K562 (cell line): Measurements from ENCODE around the gene ANAPC16. TPM values are rescaled to one million over a fixed set of nuclear protein-coding genes. Genes with fewer than 3 reads are reported as not detected.

Source experiments
- CCNT2 ChIP-seq: IDR thresholded peaks from 2 replicates; pipeline ENCODE4 v1.6.1; 2011; ENCODE audit warnings: borderline replicate concordance, low read depth, mild to moderate bottlenecking, moderate library complexity, mixed read lengths, low read length; ENCODE audit not compliant: insufficient read length; ENCODE audit errors: extremely low read depth
- DPF2 ChIP-seq: fragments of 450-650 bp; IDR thresholded peaks from 2 replicates; pipeline ENCODE4 v1.6.1; 2016
- EZH2 ChIP-seq: IDR thresholded peaks from 2 replicates; pipeline ENCODE4 v1.6.1; 2012; ENCODE audit warnings: low read depth, mild to moderate bottlenecking, inconsistent platforms, low read length, borderline replicate concordance
- FOXK2 ChIP-seq, 2 experiments: fragments of 450-650 bp; IDR thresholded peaks in 1 of 2; conservative IDR thresholded peaks in 1 of 2; 2 replicates each; pipeline ENCODE4 v1.6.1; 2016; ENCODE audit warnings: low read depth in 2 of 2, mild to moderate bottlenecking in 1 of 2
- GTF2A2 ChIP-seq: IDR thresholded peaks from 2 replicates; pipeline ENCODE4 v1.6.1; 2016; ENCODE audit warnings: mild to moderate bottlenecking, missing genetic modification characterization, missing compliant biosample characterization
- GTF2F1 ChIP-seq: IDR thresholded peaks from 2 replicates; pipeline ENCODE4 v1.6.1; 2011; ENCODE audit warnings: low read depth, low read length, improper control_type of control experiment
- IRF2 ChIP-seq: sonication (generic); formaldehyde crosslinking; IDR thresholded peaks from 2 replicates; pipeline ENCODE4 v1.8.1; 2022; ENCODE audit warnings: mild to moderate bottlenecking, missing genetic modification reagents
- NCOA1 ChIP-seq: fragments of 450-650 bp; IDR thresholded peaks from 2 replicates; pipeline ENCODE4 v1.6.1; 2016; ENCODE audit warnings: low read depth
- SRSF7 ChIP-seq: fragments of 200-400 bp; formaldehyde crosslinking; optimal IDR thresholded peaks from 2 replicates; pipeline ENCODE3; 2017; ENCODE audit warnings: mild to moderate bottlenecking, low read depth, low read length
- ZKSCAN1 ChIP-seq: fragments of 150-350 bp; IDR thresholded peaks from 2 replicates; pipeline ENCODE4 v1.6.1; 2016; ENCODE audit warnings: low read depth, low read length
- ZNF717 ChIP-seq: fragments of 250-450 bp; sonication (Bioruptor Pico); IDR thresholded peaks from 2 replicates; pipeline ENCODE4 v1.5.0; 2021
- polyA plus RNA-seq, 8 experiments: library from polyadenylated mRNA; depleted of rRNA in 4 of 8; stranded (reverse) in 5 of 8; unstranded in 3 of 8; fragments of >200 nt; fragmentation: Nextera tagmentation in 2 of 8; fragmentation: Illumina TruSeq in 1 of 8; extraction: Ambion mirVana in 2 of 8; extraction: Trizol in 1 of 8; gene quantifications; 2 replicates each; pipeline versions ENCODE4 v1.2.1 to v1.2.3, GENCODE V29; 2011 to 2014; ENCODE audit warnings: inconsistent platforms in 1 of 8, missing spikeins in 1 of 8
- total RNA-seq, 7 experiments: library from RNA; depleted of rRNA in 6 of 7; stranded (reverse); fragments of >200 nt in 6 of 7; fragmentation: Illumina TruSeq in 2 of 7; extraction: Trizol in 2 of 7; gene quantifications; 2 replicates each; pipeline versions ENCODE4 v1.2.1 to v1.2.3, GENCODE V29; 2011 to 2021; ENCODE audit warnings: low replicate concordance in 1 of 7
- TF ChIP-seq, protein P1 (sequence below): IDR thresholded peaks from 3 replicates; pipeline ENCODE4 v1.6.1; 2011; ENCODE audit warnings: borderline replicate concordance, mild to moderate bottlenecking, moderate library complexity; ENCODE audit not compliant: insufficient read length; ENCODE audit errors: extremely low read depth
- TF ChIP-seq, protein P2 (sequence below): fragments of 250-450 bp; sonication (Bioruptor Pico); IDR thresholded peaks from 2 replicates; pipeline ENCODE4 v1.4.0; 2020; ENCODE audit warnings: mild to moderate bottlenecking, moderate library complexity
- TF ChIP-seq, protein P3 (sequence below): fragments of 250-450 bp; sonication (Bioruptor Pico); IDR thresholded peaks from 2 replicates; pipeline ENCODE4 v1.4.0; 2020; ENCODE audit warnings: mild to moderate bottlenecking, moderate library complexity
- TF ChIP-seq, protein P4 (sequence below), 2 experiments: IDR thresholded peaks; 2 replicates each; pipeline ENCODE4 v1.6.1; 2012; ENCODE audit warnings: improper control_type of control experiment in 2 of 2, low read depth in 2 of 2, low read length in 2 of 2, borderline replicate concordance in 1 of 2

ANAPC16 gene
- total and polyA plus RNA-seq, 9 of the 15 experiments (the other 6 are each of a cell fraction or from before 2014, with no cell fraction given), result 42.6 to 208 (median 108) TPM

DNA sequence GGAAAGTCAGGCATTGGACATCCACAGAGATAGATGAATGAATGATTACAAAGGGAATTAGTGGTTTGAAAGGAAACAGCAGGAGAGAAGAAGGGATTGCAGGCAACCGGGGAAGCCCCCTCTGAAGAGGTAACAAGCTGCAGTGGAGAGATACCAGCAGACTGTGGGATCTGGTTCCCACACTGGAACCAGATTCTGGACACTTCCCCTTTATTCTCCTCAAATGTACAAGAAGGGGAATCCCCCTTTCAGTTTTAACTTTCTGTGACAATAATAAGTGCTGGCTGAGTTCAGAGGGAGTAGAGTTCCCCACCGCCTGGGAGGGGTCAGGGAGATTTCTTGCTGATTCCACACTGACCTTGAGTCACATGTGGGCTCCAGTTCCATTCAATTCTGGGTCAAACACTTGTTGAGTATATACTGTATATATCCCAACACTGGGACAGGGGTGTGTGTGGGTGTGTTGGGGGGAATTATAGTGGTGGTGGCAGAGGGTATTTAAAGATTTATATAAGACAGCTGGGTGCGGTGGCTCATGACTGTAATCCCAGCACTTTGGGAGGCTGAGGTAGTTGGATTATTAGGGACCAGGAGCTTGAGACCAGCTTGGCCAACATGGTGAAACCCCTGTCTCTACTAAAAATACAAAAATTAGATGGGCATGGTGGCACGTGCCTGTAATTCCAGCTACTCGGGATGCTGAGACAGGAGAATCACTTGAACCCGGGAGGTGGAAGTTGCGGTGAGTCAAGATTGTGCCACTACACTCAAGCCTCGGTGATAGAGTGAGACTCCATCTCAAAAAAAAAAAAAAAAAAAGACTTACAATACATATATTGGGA is 41.5 kb downstream of the ANAPC16 start (continued):
- TF ChIP-seq, protein P1, sequence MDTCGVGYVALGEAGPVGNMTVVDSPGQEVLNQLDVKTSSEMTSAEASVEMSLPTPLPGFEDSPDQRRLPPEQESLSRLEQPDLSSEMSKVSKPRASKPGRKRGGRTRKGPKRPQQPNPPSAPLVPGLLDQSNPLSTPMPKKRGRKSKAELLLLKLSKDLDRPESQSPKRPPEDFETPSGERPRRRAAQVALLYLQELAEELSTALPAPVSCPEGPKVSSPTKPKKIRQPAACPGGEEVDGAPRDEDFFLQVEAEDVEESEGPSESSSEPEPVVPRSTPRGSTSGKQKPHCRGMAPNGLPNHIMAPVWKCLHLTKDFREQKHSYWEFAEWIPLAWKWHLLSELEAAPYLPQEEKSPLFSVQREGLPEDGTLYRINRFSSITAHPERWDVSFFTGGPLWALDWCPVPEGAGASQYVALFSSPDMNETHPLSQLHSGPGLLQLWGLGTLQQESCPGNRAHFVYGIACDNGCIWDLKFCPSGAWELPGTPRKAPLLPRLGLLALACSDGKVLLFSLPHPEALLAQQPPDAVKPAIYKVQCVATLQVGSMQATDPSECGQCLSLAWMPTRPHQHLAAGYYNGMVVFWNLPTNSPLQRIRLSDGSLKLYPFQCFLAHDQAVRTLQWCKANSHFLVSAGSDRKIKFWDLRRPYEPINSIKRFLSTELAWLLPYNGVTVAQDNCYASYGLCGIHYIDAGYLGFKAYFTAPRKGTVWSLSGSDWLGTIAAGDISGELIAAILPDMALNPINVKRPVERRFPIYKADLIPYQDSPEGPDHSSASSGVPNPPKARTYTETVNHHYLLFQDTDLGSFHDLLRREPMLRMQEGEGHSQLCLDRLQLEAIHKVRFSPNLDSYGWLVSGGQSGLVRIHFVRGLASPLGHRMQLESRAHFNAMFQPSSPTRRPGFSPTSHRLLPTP, result no peak
- TF ChIP-seq FOXK2 (conservative IDR thresholded peaks at IDR 0.05 in 1 of 2, IDR thresholded peaks at IDR 0.05 in 1 of 2; ENCODE audit: low read depth in 2 of 2) (peak in 1 of 2 experiments; percentile 53; a peak in 2 of 4 replicates), GTF2F1 (no peak), IRF2 (no peak), ZKSCAN1 (no peak), EZH2 (no peak), CCNT2 (peak; percentile 86), GTF2A2 (tag) (no peak), SRSF7 (no peak), ZNF717 (CRISPR knock-in tag) (no peak), DPF2 (peak; percentile 84), NCOA1 (0 out of 2 replicates have a peak, but pooled peaks have one; percentile 61)
- TF ChIP-seq, protein P2, sequence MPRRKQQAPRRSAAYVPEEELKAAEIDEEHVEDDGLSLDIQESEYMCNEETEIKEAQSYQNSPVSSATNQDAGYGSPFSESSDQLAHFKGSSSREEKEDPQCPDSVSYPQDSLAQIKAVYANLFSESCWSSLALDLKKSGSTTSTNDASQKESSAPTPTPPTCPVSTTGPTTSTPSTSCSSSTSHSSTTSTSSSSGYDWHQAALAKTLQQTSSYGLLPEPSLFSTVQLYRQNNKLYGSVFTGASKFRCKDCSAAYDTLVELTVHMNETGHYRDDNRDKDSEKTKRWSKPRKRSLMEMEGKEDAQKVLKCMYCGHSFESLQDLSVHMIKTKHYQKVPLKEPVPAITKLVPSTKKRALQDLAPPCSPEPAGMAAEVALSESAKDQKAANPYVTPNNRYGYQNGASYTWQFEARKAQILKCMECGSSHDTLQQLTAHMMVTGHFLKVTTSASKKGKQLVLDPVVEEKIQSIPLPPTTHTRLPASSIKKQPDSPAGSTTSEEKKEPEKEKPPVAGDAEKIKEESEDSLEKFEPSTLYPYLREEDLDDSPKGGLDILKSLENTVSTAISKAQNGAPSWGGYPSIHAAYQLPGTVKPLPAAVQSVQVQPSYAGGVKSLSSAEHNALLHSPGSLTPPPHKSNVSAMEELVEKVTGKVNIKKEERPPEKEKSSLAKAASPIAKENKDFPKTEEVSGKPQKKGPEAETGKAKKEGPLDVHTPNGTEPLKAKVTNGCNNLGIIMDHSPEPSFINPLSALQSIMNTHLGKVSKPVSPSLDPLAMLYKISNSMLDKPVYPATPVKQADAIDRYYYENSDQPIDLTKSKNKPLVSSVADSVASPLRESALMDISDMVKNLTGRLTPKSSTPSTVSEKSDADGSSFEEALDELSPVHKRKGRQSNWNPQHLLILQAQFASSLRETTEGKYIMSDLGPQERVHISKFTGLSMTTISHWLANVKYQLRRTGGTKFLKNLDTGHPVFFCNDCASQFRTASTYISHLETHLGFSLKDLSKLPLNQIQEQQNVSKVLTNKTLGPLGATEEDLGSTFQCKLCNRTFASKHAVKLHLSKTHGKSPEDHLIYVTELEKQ (CRISPR knock-in tag), result no peak
- TF ChIP-seq, protein P3, sequence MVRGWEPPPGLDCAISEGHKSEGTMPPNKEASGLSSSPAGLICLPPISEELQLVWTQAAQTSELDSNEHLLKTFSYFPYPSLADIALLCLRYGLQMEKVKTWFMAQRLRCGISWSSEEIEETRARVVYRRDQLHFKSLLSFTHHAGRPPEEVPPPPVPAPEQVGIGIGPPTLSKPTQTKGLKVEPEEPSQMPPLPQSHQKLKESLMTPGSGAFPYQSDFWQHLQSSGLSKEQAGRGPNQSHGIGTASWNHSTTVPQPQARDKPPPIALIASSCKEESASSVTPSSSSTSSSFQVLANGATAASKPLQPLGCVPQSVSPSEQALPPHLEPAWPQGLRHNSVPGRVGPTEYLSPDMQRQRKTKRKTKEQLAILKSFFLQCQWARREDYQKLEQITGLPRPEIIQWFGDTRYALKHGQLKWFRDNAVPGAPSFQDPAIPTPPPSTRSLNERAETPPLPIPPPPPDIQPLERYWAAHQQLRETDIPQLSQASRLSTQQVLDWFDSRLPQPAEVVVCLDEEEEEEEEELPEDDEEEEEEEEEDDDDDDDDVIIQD (CRISPR knock-in tag), result no peak
- TF ChIP-seq, protein P4, sequence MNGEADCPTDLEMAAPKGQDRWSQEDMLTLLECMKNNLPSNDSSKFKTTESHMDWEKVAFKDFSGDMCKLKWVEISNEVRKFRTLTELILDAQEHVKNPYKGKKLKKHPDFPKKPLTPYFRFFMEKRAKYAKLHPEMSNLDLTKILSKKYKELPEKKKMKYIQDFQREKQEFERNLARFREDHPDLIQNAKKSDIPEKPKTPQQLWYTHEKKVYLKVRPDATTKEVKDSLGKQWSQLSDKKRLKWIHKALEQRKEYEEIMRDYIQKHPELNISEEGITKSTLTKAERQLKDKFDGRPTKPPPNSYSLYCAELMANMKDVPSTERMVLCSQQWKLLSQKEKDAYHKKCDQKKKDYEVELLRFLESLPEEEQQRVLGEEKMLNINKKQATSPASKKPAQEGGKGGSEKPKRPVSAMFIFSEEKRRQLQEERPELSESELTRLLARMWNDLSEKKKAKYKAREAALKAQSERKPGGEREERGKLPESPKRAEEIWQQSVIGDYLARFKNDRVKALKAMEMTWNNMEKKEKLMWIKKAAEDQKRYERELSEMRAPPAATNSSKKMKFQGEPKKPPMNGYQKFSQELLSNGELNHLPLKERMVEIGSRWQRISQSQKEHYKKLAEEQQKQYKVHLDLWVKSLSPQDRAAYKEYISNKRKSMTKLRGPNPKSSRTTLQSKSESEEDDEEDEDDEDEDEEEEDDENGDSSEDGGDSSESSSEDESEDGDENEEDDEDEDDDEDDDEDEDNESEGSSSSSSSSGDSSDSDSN (IDR thresholded peaks at IDR 0.05; ENCODE audit: borderline replicate concordance in 1 of 2, low read depth in 2 of 2, low read length in 2 of 2), result peak in 1 of 2 experiments; percentile 19; a peak in 1 of 4 replicates
